ENCODE data around the gene ABLIM2. TPM values are rescaled to one million over a fixed set of nuclear protein-coding genes. Genes with fewer than 3 reads are reported as not detected.

Gene ABLIM2
- total RNA-seq, 4 donors from 2014 or later: 177 to 281 (median 244) TPM

DNA sequence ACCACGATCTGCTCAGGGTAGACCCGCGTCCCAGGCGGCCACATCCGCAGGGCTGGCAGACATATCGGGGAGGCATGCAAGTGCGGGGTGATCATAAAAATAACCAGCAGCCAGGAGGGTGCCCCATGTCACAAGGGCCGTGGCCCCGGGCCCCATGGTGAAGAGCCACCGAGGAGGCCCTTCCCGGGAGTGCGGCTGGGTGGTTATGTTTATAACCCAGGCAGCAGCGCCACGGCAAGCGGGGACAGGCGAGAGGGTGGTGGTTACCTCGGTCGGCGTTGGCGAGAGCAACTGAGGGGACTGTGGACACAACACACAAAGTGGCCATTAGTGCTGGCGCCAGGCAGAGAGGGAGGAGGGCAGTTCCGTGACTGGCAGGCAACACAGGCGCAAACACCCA is 126.2 kb downstream of the ABLIM2 start:
- H3K4me1 ChIP-seq: no peaks in the 10 kb centered on the region
- peak overlapping the region in 2 of 4 donors; percentile 4 to 22 for H3K27ac ChIP-seq
- intact Hi-C loops (cut with DNase I; ENCODE audit: low total_unique reads) (no loop called here), in situ Hi-C loops (cut with MboI; ENCODE audit: low sequenced_read_pairs in 4 of 4) (no loop called here)
- H3K4me3 ChIP-seq: no peak overlapping the region
- peaks cover 0 to 87% of the 10 kb centered on the region in 2 donors for H3K36me3 ChIP-seq
- DNase-seq (no peak), ATAC-seq (no peak)
- TF ChIP-seq POLR2A (IDR thresholded peaks at IDR 0.05): no peak
- no peak for TF ChIP-seq CTCF (IDR thresholded peaks at IDR 0.05 in 4 of 5, conservative IDR thresholded peaks at IDR 0.05 in 1 of 5)
- no peaks in the 10 kb centered on the region for H3K27me3 ChIP-seq
- no peaks in the 10 kb centered on the region for H3K9me3 ChIP-seq

- Histone ChIP-seq H3K9me3 (no peaks in the 10 kb centered on the region), H3K27ac (peak overlapping the region; percentile 42 to 69 (median 58)), H3K36me3 (peaks cover 0 to 90% of the 10 kb centered on the region in 2 donors), H3K27me3 (no peaks in the 10 kb centered on the region), H3K4me1 (no peaks in the 10 kb centered on the region), H3K4me3 (no peak overlapping the region)
- intact Hi-C loops (cut with DNase I; ENCODE audit: low total_unique reads): no loop called here
- ATAC-seq: peak in 1 of 2 donors; percentile 15
- DNase-seq: peak in 1 of 2 donors; percentile 43
- TF ChIP-seq CTCF (IDR thresholded peaks at IDR 0.05 in 4 of 5, conservative IDR thresholded peaks at IDR 0.05 in 1 of 5): no peak
- no peak for TF ChIP-seq POLR2A (IDR thresholded peaks at IDR 0.05)
- in situ Hi-C loops (cut with MboI; ENCODE audit: low sequenced_read_pairs in 4 of 4): no loop called here
Observed at GRCh38 chr4:8030121-8030781, 128.4 kb downstream of the ABLIM2 start.

- no peak for TF ChIP-seq POLR2A (IDR thresholded peaks at IDR 0.05)
- no peak for TF ChIP-seq CTCF (IDR thresholded peaks at IDR 0.05 in 4 of 5, conservative IDR thresholded peaks at IDR 0.05 in 1 of 5)
- Histone ChIP-seq H3K27ac (peak overlapping the region; percentile 42 to 69 (median 58)), H3K9me3 (no peaks in the 10 kb centered on the region), H3K4me1 (no peaks in the 10 kb centered on the region), H3K27me3 (no peaks in the 10 kb centered on the region), H3K4me3 (no peak overlapping the region), H3K36me3 (peaks cover 0 to 92% of the 10 kb centered on the region in 2 donors)
- in situ Hi-C loops (cut with MboI; ENCODE audit: low sequenced_read_pairs in 4 of 4): no loop called here
- intact Hi-C loops (cut with DNase I; ENCODE audit: low total_unique reads): no loop called here
- DNase-seq (peak; percentile 29 to 76), ATAC-seq (peak; percentile 21 to 67)
Observed at GRCh38 chr4:8029689-8030088, 128.9 kb downstream of the ABLIM2 start.

GRCh38 chr4:8028884-8029568 is 129.6 kb downstream of the ABLIM2 start:
- Histone ChIP-seq H3K27ac (peak overlapping the region; percentile 42 to 69 (median 58)), H3K27me3 (no peaks in the 10 kb centered on the region), H3K4me1 (no peaks in the 10 kb centered on the region), H3K9me3 (no peaks in the 10 kb centered on the region), H3K4me3 (no peak overlapping the region), H3K36me3 (peaks cover 0 to 97% of the 10 kb centered on the region in 2 donors)
- intact Hi-C loops (cut with DNase I; ENCODE audit: low total_unique reads) (no loop called here), in situ Hi-C loops (cut with MboI; ENCODE audit: low sequenced_read_pairs in 4 of 4) (no loop called here)
- no peak for ATAC-seq
- DNase-seq: no peak
- TF ChIP-seq POLR2A (IDR thresholded peaks at IDR 0.05): no peak
- no peak for TF ChIP-seq CTCF (IDR thresholded peaks at IDR 0.05 in 4 of 5, conservative IDR thresholded peaks at IDR 0.05 in 1 of 5)

Measured in gastrocnemius medialis (tissue), 4 donors.